Ureter (tissue), 1 donor: ENCODE results near the gene MYH4. TPM values are rescaled to one million over a fixed set of nuclear protein-coding genes. Genes with fewer than 3 reads are reported as not detected.

ENCODE experiments used
- DNase-seq: peaks from one replicate; pipeline ENCODE4 v3.0.0-alpha.2; 2020; ENCODE audit warnings: low spot score
- total RNA-seq: library from RNA; stranded (reverse); gene quantifications from one replicate; pipeline ENCODE4 v1.2.4, GENCODE V29; 2023
- donor health status: DM: yes; HTN: yes; CAD: no.

Gene MYH4
- total RNA-seq, 1 donor from 2014 or later, result not detected

GRCh38 chr17:10421900-10422542 is 47.3 kb downstream of the MYH4 start, which contains the start of gene MYH8:
Gene MYH8 (minus strand): TSS chr17:10421950. CDS start chr17:10420227, 1,723 bp downstream.
- no peak for DNase-seq

- no peak for DNase-seq
Measured at GRCh38 chr17:10421211-10421610, 48.1 kb downstream of the MYH4 start.

GRCh38 chr17:10420811-10421210 is 48.5 kb downstream of the MYH4 start:
- DNase-seq, result no peak

- DNase-seq, result no peak
Measured at GRCh38 chr17:10417431-10417830, 51.9 kb downstream of the MYH4 start.

GRCh38 chr17:10415161-10415560 is 54.2 kb downstream of the MYH4 start:
- DNase-seq, result no peak

GRCh38 chr17:10403589-10403988 is 65.8 kb downstream of the MYH4 start:
- no peak for DNase-seq

- no peak for DNase-seq
Measured at GRCh38 chr17:10398352-10398751, 71.0 kb downstream of the MYH4 start.

- no peak for DNase-seq
Measured at GRCh38 chr17:10396524-10397163, 72.7 kb downstream of the MYH4 start.

- DNase-seq, result no peak
Measured at GRCh38 chr17:10394201-10394887, 75.0 kb downstream of the MYH4 start.

Other genes starting within 250 kb of the MYH4 start
- not detected for gene MYH13, start 96.6 kb downstream of the MYH4 start, total RNA-seq
- gene MYH8, start 47.6 kb downstream of the MYH4 start, total RNA-seq, result not detected
- 0.05 TPM for gene MYH1, start 49.0 kb upstream of the MYH4 start, total RNA-seq
- 0.78 TPM for gene MYH2, start 80.1 kb upstream of the MYH4 start, total RNA-seq
- 6.2 TPM for gene MYH3, start 187.8 kb upstream of the MYH4 start, total RNA-seq
- 35.9 TPM for gene SCO1, start 228.0 kb upstream of the MYH4 start, total RNA-seq
- gene ADPRM, start 228.0 kb upstream of the MYH4 start, total RNA-seq, result 12.8 TPM